LNCaP clone FGC (cell line): Measurements from ENCODE around the gene PAPOLG.

Source experiments
- DNase-seq: peaks from one replicate; pipeline ENCODE4 v3.0.0-alpha.2; 2011; ENCODE audit warnings: low read depth
- H3K4me3 ChIP-seq: 2 replicates; pipeline ENCODE4 v1.5.1; 2011; ENCODE audit warnings: mild to moderate bottlenecking, low read depth, low read length, control low read depth
- TF ChIP-seq, protein P1 (sequence below): IDR thresholded peaks from 2 replicates; pipeline ENCODE4 v1.5.1; 2012; ENCODE audit warnings: mild to moderate bottlenecking; ENCODE audit not compliant: control insufficient read depth, insufficient read depth; ENCODE audit errors: extremely low read depth

Gene PAPOLG

DNA sequence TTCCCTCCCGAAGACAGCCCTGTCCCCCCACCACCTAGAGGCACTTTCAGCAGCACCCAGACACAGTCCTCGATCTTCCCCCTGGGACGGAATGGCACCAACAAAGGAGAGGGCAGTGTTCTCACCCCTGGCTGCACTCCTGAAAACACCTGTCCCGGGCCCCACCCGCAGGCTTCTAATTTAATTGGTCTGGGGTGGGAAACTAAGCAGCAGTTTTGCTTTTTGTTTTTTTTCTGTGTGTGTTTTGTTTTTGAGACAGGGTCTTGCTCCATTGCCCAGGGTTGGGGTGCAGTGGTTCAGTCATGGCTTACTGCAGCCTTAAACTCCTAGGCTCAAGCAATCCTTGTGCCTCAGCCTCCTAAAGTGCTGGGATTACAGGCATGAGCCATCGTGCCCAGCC, 86.9 kb downstream of the PAPOLG start:
- no peak overlapping the region for H3K4me3 ChIP-seq
- DNase-seq, result no peak
- TF ChIP-seq, protein P1, sequence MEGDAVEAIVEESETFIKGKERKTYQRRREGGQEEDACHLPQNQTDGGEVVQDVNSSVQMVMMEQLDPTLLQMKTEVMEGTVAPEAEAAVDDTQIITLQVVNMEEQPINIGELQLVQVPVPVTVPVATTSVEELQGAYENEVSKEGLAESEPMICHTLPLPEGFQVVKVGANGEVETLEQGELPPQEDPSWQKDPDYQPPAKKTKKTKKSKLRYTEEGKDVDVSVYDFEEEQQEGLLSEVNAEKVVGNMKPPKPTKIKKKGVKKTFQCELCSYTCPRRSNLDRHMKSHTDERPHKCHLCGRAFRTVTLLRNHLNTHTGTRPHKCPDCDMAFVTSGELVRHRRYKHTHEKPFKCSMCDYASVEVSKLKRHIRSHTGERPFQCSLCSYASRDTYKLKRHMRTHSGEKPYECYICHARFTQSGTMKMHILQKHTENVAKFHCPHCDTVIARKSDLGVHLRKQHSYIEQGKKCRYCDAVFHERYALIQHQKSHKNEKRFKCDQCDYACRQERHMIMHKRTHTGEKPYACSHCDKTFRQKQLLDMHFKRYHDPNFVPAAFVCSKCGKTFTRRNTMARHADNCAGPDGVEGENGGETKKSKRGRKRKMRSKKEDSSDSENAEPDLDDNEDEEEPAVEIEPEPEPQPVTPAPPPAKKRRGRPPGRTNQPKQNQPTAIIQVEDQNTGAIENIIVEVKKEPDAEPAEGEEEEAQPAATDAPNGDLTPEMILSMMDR, result no peak

DNA sequence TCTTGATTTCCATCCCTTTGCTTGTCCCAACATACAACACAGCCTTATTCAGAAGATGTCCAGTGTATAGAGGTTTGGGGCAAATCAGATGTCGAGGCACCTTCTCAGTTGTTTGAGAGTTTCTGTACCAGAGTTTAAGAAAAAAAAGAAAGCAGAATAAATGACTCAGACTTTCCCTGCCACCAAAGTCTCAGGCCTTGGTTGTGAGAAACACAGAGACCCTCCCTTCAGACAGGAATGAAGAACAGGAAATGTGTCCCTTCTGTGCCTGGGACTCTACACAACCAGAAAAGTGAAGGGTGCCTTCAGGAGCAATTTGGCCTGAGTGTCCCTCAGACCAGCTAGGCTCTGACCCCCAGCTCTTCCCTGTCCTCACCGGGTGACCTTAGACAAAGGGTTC, 88.0 kb downstream of the PAPOLG start:
- no peak overlapping the region for H3K4me3 ChIP-seq
- TF ChIP-seq, protein P1, result no peak
- no peak for DNase-seq

DNA sequence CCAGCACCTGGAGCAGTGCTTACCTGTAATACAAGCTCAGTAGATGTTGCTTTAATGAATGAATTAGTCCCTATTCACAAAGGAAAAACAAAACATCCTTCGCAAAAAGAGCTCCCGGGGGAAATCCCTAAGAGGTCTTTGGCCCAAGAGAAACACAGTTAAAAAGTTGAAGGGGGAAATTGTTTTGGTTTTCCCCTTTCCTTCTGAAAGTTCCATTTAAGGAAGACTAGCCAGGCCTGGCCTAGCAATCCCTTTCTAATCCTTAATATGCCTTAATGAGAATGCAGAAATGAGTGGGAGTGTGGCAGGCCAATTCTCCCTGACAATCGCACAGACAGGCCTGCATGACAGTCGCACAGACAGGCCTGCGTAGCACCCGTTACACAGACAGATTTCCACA, 91.8 kb downstream of the PAPOLG start:
- no peak overlapping the region for H3K4me3 ChIP-seq
- TF ChIP-seq, protein P1, result no peak
- DNase-seq, result no peak
